ENCODE data around the gene CCDC78.

The CCDC78 gene

DNA sequence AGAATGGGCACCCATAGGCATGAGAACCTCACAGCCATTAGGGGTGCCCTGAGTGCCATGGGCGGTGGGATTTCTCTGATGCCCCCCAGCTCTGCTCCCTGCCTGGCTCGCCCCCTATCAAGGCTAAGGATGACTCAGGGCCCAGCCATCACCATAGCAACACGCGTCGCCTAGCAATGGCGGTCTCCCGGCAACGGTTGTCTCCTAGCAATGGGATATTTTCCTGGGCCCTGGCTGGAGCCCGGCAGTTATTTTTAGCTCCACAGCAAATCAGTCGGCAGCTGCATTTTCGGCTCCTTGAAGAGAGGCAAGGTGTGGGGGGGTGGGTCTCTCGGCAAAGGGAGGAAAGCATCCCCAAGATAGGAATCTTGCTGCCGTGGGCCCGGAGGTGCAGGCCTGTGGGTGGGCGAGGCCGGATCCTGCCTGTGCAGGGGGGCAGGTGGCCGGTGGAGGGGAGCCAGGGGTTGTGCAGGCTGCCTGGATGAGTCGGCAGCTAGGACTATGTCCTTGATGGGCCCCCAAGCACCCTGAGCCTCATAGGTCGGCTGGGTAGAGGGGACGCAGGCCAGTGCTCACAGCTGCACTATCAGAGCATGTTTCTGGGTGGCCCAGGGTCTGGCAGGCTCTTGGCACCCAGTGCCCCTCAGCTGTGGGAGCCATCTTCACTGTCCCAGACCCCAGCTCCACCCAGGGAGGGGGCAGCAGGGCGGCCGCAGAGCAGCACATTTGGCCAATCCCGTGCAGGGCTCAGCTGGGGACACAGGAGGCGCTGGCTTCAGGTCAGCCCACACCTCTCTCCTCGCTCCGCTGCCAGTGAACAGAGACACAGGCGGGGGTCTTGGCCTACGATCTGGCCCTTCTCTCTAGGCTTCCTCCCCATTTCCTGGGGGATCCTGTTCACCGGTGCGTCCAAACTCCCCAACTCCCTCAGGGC, 16.4 kb downstream of the CCDC78 start:
- no peak for DNase-seq

DNA sequence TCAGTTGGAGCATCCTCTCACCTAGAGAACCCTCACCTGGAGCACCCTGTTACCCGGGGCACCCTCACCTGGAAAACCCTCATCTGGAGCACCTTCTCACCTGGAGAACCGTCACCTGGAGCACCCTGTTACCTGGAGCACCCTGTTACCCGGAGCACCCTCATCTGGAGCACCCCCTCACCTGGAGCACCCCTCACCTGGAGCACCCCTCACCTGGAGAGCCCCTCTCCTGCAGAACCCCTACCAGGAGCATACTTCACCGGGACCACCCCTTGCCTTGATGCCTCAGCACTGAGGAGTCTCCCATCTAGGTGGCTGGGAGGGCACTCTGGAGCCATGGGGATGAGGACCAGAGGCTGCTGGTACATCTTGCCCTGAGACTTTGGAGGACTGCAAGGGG, 17.3 kb downstream of the CCDC78 start:
- no peak for DNase-seq

DNA sequence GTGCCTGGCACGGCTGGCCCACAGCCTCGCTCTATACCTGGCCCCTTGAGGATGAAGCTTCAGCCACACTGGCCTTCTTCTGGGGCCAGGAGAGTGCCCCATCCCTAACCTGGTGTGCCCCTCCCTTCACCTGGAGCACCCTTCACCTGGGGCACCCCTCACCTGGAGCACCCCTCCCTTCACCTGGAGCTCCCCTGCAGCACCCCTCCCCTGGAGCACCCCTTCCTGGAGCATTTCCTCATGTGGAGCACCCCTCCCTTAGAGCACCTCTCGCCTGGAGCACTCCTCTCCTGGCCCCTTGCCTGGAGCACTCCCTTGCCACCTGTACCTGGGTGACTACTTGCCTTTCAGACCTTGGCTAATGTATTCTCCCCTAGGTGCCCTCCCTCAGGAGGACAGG, 18.2 kb downstream of the CCDC78 start:
- DNase-seq = no peak

DNA sequence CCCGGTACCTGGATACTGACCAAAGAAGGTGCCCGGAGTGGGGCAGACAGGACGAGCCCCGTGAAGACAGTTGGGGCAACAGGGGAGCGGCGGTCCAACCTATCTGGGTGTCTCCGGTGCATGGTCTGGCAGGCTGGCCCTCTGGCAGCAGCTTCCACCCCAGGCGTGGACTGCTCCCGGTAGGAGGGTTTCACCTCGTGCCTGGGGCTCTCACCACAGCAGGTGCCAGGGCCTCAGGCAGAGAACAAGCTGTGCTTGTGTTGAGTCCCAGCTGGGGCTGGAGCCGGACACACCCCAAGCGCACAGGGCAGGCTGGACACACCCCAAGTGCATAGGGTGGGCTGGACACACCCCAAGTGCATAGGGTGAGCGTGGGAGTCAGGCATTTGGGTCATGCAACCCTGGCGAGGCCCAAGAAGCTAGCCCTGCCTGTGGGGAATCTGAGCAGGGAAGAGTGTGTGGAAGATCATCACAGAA, 19.1 kb downstream of the CCDC78 start:
- DNase-seq = no peak

DNA sequence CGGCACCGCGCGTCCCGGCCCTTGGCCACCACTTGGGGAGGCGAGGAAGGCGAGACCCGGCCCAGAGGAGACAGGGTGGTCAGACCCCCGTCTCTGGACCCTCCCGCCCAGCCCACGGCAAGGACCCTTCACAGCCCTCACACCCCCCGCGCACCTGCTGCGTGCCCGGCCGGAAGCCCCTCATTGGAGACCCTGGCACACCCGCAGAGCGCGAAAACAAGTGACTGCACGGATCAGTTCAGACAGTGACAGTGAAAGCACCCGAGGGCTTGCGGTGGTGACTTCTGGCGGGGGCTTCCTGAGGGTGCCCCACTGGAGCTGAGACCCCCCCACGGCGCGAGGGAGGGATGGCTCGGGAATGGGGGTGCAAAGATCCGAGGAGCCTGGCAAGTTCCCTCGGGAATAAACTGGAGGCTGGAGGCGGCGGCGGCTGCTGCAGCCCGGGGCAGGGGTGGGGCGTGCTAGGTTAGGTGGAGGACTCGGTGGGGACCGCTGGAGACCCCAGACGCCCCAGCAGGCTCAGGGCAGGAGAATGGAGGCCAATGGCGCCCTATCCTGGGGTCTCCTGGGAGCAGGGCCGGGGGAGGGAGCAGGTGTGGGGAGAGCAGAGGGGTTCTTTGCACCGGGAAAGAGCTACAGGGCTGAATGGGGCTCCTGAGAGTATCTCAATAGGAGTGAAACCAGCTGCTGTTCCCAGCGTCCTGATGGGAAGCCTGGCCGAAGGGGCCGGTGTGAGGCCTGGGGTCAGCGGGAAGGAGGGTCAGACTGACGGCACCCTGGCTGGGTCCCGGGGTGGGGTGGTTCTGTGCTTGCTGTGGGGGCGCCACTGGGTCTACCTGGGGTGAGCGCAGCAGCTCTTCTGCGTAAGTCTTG, 19.8 kb downstream of the CCDC78 start:
- DNase-seq = no peak

DNA sequence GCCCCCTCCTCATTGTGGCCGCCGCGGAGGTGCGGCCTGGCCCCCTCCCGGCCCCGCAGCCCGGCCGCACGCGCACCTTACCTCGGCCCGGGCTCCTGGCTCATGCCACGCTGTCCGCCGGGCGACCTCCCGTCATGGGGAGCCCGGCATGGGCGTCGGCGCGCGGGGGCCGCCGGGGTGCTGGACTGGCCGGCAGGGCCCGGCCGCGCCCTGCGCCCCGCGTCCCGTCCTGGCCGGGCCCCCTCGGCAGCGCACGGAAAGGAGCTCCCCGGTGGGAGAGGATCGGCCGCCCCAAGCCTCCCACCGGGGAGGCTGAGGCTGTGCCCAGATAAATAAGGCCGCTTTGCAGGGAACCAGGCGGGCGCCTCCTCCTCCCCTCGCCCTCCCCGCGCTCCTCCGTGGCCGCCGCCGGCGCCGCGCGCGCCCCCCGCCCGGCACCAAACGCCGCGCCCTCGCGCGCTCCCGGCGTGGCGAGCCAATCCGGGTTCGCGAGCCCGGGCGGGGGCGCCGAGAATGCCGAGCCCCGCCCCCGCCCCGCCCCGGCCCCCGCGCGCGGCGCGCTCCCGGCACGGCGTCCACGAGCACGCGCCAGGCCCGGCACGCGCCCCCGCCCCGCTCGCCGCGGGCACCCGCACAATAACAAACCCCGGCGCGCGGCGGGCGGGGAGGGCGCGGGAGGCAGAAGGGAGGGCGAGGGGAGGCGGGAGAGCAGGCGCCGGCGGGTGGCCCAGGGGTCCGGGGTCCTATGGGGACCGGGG, 20.6 kb downstream of the CCDC78 start, which contains the start of gene FBXL16:
Gene FBXL16, minus strand, starts transcription at position 371 of the 758 bp plus-strand sequence. CDS start 8,396 bp downstream, outside the sequence.
- DNase-seq = no peak

DNA sequence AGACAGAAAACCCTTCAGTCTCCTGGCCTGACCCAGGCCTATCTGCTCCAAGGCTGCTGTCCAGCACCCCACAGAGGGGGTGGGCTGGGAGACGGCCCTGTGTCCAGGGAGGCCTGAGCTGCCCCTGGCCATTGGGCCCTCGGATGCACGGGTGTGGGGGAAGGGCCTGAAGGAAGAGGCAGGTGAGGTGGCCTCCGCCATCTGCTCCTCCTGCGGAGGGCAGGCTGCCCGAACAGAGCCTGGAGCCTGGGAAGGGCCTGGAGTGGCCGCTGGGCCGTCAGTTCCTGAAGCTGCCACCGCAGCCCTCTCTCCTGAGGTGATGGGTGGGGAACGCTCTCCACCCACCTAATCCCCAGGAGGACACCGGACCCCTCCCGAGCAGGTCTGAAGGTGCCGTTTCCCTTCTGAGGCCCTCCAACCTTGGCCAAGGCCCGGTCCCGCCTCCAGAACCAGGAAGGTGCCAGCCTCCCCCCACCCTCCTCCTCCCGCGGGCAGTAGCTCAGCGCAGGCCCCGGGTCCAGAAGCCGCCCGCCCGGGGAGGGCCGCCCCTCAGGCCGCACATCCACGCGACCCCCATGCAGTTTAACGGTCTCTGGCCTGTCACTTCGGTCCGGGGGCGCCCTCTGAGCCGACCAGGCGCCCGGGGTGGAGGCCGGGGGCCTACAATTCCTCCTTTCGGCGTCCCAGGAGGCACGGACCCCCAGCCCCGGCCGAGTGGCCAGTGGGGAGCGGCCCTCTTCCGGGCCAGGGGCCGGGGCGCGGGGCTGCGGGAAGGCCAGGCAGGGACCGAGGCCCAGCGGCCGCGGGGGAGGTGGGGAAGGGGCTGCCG, 21.5 kb downstream of the CCDC78 start:
- DNase-seq = no peak

DNA sequence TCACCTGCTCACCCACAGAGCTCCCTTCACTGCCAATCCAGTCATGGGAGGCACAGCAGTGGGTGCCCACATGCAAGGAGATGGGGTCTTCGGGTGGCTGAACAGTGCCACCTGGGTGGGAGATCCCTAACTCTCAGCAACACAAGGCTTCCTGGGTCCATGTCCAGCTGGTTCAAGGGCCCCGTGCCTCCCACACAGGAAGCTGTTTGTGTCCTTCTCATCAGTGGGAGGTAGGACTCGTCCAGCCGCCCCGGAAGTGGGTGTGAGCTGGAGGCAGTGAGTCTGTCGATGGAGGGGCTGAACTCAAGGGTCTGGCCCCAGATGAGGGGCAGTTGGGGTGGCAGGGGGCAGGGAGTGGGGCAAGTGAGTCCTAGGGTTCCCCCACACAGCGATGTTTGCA, 22.2 kb downstream of the CCDC78 start:
- no peak for DNase-seq

DNA sequence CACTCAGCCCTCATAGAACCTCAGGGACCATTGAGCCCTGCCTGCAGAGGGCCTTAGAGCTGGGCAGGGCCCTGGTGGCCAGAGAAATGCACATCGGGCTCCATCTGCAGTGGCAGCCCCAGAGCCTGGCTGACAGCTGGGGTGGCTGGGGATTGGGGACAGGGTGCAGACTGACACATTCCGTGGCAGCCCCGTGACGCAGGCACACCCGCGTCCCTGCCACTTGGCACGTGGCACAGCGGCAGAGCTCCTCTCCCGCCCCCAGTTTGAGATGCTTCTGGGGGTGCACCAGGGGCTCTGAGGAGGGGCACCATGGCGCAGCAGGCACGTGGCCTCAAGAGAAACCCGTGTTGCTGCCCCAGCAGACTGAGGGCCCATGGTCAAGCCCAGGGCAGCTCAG, 22.8 kb downstream of the CCDC78 start:
- DNase-seq = no peak

DNA sequence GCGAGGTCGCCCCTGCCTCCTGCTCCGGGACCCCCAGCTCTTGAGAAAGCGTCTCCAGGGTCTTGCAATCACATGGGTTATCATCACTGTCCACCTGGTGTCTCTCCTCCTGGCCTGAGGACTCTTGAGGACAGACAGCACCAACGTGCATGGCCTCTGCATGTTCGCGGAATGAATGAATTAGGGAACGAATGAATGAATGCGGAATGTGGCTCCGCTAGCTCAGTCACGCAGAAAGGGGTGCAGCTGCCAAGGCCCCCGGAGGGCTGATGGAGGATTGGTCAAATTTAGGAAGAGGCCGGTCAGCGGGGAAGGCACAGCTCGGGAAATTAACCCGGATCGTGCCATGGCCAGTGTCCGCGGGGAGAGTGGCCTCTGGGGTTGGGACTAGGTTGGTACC, 23.9 kb downstream of the CCDC78 start:
- no peak for DNase-seq

DNA sequence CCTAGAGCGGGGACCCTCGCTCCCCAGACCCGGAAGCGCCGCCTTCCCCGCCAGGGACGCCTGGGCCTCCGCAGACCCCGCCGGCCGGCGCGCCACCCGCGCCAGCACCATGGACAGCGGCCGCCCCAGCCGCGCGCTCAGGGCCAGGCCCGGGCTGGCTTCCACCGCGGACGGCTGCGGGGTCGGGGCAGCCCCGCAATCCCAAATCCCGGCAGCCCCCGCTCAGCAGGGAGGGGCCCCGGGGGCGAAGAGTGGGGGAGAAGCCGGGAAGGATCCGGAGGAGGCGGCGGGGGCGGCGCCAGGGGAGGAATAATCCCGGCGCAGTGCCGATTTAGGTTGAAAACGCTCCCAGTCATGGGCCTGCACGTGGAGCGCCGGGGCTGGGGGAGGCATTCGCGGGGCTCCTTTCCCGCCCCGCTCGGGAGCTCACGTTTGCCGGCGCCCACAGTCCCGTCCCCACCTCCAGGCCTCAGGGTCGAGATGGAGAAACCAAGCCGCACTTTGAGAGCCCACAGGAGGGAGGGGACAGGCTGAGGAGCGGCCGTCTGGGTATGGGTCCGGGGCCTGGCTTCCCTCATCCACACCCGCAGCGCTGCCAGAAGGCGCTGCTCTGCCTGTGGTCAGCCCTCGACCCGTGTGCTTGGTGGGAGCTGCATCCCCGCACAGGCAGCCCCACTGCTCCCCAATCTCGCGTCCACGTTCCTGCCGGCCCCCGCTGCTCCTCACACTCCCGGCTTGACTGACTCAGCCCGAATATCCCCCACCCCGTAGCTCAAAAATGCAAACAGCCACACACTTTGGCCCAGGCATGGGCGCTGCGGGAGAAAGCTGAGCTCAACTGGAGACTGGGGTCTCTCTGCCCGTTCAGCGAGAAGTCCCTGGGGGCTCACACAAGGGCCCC, 25.3 kb downstream of the CCDC78 start:
- DNase-seq = peak in 2 of 4 experiments; percentile 24 to 45

DNA sequence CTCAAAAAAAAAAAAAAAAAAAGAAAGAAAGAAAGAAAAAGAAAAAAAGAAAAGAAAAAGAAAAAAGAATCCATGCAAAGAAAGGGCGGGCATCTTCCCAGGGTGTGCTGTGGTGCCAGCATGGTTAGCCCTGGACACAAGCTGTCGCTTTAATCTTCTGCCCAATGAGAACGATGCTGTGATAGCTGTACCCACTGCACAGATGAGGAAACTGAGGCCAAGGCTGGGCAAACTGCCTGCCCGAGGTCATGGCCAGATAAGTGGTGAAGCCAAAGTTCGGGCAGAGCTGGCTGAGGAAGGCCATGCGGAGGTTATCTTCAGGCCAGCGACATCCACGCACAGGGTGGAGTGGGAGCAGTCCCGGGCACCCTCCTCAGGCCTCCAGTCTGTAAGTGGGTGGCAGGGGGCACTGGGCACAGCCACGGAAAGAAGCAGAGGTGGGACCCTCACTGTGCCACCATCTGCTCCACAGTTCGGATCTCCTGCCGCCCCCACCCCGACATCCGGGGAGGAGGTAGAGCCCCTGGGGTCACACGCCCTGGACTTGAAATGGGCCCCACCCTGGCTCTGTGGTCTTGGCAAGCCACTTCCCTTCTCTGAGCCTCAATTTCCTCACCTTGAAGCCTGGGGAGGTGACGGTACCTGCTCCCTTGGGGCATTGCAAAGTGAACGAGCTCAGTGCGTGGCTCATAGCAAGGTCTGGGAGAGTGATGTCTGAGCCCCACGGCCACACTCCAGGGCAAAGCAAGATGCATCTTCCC, 27.2 kb downstream of the CCDC78 start:
- DNase-seq = no peak

DNA sequence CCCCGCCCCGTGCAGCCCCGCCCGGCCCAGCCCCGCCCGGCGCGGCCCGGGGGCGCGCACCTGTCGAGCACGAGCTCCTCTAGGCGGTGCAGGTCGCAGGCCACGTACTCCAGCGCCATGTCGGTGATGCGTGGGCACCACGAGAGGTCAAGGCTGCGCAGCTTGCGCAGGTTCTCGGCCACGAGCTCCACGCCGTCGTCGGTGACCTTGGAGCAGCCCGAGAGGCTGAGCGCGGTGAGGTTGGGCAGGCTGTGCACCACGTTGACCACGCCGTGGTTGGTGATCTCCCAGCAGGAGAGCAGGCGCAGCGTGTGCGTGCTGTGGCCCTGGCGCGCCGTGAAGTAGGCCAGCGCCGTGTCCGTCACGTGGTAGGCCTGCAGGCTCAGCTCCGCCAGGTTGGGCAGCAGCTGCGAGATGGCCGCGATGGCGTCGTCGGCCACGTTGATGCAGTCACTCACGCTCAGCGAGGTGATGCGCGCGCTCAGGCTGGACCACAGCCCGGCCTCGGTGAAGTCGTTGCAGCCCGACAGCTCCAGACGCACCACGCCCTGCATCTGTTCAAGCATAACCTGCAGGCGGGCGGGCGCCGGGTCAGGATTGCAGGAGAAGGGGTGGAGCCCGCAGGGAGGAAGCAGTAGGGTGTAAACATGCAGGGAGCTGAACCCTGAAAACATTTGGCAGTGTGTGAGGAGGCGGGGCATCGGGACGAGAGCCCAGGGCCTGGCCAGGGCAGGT, 30.7 kb downstream of the CCDC78 start:
- DNase-seq = peak in 3 of 4 experiments; percentile 40 to 81 (median 62)

DNA sequence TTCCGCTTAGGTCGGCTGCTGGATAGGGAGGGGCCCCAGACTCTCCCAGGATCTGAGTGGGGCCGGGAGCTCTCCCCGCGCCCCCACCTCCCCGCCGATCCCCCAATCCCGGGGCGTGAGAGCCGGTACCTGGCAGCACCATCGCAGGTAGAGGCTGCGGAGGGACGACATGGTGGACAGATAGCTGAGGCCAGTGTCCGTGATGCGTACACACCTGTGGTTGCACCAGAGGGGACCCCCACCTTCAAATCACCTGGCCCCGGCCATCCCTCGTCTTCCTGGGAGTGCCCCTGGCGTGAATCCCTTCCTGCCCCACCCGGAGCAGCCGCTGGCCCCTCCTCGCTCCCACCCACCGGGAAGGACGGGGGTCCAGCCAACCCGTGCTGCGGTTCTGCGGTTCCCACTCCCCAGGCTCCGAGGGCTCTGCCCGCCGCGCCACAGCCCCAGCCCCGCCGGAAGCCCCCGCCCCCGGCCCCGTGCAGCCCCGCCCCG, 31.3 kb downstream of the CCDC78 start:
- DNase-seq = peak in 1 of 4 experiments; percentile 31

DNA sequence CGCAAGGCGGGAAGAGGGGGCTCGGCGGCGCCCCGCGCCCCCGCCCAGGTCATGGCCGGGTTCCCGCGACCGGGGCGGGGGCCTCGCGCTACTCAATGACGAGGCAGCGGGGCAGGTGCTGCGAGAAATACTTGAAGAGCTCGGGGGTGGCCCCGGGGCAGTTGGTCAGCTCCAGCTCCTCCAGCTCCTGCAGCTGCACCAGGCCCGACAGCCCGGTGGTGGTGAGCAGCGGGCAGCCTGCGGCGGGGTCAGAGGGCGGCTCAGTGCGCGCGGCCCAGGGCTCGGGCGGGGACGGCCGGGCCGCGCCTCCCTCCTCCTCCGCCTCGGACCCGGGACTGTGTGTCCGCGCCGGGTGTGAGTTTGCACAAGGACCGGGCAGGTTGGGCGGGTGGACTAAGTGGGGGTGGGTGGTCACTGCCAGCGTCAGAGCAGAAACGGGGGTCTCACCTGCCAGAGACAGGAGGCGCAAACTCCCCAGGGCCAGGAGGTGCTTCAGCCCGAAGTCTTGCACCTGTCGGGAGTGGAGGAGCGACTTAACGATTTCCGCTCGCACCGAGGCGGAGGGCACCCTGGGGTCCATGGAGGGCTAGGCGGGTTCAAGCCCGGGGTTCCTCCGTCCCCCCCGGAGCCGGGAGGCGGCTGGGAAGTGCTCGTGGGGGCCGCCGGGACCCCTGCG, 31.9 kb downstream of the CCDC78 start:
- DNase-seq = no peak

DNA sequence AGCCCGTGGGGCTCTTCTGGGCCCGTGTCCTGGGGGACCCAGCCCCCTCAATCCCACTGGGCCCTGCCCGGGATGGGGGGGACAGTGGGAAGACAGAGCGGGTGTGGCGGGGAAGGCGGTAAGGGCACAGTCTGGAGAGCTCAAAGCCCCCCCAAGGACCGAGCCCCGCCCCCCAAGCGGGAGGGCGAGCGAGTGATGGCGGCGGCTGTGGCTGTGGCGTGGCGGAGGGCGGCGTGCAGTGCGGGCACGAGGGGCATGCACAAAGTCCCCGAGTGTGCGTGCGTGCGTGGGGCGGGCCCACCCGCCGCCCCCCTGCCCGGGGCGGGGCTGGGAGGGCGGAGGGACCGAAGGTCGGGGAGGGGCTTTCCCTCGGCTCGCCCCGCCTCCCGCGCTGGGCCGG, 32.5 kb downstream of the CCDC78 start:
- peak in 1 of 4 experiments; percentile 28 for DNase-seq

DNA sequence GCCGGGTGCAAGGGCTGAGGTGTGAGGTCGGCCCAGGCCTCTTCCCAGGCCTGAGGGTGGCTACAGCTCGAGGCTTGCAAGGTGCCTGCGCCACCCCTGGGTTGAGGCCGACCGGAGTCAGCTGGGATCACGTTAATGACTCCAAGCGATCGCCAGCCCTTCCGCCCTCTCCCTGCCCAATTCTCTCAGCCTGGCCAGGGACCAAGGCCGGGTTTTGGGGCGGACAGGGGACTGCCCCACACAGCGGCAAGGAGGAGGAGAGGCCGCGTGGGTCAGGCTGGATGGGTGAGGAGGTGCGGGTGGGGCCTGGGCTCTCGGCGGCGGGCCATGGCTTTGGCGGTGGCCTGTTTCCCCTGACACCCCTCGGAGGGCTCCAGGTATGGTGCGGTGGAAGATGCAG, 32.9 kb downstream of the CCDC78 start:
- no peak for DNase-seq

DNA sequence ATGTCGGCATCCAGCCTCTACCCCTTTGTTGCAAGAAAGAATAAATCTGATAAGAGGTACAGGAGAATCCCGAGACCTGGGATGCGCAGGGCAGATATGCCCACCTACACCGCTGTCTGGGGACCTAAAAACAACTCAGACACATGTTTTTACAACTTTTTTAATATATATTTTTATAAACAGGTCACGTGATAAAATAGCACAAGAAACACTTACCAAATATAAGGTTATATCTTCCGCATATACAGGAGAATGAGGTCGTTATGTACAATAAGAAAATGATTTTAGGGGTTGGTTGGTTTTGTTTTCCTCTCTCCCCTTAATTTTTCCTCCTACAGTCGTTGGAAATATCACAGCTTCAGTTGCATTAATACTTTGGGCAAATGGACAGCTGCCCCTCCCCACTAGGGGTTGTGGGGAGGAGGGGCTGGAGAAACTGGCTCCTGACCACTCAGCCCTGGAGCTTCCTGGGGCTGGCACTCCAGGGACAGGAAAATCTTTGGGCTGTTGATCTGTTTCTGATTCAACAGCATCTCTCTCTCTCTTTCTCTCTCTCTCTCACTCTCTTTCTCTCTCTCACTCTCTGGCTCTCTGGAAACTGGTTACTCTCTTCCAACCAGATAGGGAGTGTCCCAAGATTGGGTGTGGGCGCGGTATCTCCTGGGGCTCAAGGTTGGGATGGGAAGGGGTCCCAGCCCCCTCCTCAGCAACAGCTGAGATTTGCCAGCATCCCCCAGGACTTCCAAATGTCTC, 33.7 kb downstream of the CCDC78 start:
- DNase-seq = no peak

Measured in activated naive CD4-positive, alpha-beta T cell (primary cell).